MM.1S (cell line): ENCODE data around the gene ZSCAN25.

Source experiments
- DNase-seq: peaks from one replicate; pipeline ENCODE4 v3.0.0-alpha.2; 2015
- H2AFZ ChIP-seq: fragments of 300-600 bp; sonication (generic); 2 replicates; pipeline ENCODE4 v1.6.0; 2016; ENCODE audit warnings: antibody characterized with exemption, low read length
- H3F3A ChIP-seq: fragments of 300-600 bp; sonication (generic); 2 replicates; pipeline ENCODE4 v1.6.1; 2016; ENCODE audit warnings: mild to moderate bottlenecking, antibody characterized with exemption, low read length, moderate library complexity, mixed read lengths; ENCODE audit not compliant: insufficient read depth
- H3K27ac ChIP-seq: fragments of 300-600 bp; sonication (generic); 2 replicates; pipeline ENCODE4 v1.5.1; 2016; ENCODE audit warnings: mild to moderate bottlenecking, low read length
- H3K27me3 ChIP-seq: fragments of 300-600 bp; sonication (generic); replicated peaks from 2 replicates; pipeline ENCODE4 v1.6.0; 2016; ENCODE audit warnings: low read length; ENCODE audit not compliant: insufficient read depth
- H3K36me3 ChIP-seq: fragments of 300-600 bp; sonication (generic); replicated peaks from 2 replicates; pipeline ENCODE4 v1.6.1; 2016; ENCODE audit warnings: mild to moderate bottlenecking, low read length, mixed read lengths; ENCODE audit not compliant: insufficient read depth
- H3K4me1 ChIP-seq: fragments of 300-600 bp; sonication (generic); 2 replicates; pipeline ENCODE4 v1.6.1; 2016; ENCODE audit warnings: low read length, mixed read lengths
- H3K4me2 ChIP-seq: fragments of 300-600 bp; sonication (generic); 2 replicates; pipeline ENCODE4 v1.6.0; 2016; ENCODE audit warnings: low read depth, low read length
- H3K4me3 ChIP-seq: fragments of 300-600 bp; sonication (generic); 2 replicates; pipeline ENCODE4 v1.5.1; 2016; ENCODE audit warnings: low read length, mixed read lengths
- H3K79me2 ChIP-seq: fragments of 300-600 bp; sonication (generic); 2 replicates; pipeline ENCODE4 v1.6.1; 2016; ENCODE audit warnings: mixed run types, low read length, mixed read lengths
- H3K9ac ChIP-seq: fragments of 300-600 bp; sonication (generic); 2 replicates; pipeline ENCODE4 v1.6.1; 2016; ENCODE audit warnings: low read length, mixed read lengths
- H3K9me2 ChIP-seq: fragments of 300-600 bp; sonication (generic); replicated peaks from 2 replicates; pipeline ENCODE4 v1.6.1; 2016; ENCODE audit warnings: mild to moderate bottlenecking, low read length, mixed read lengths; ENCODE audit not compliant: insufficient read depth
- H3K9me3 ChIP-seq: fragments of 300-600 bp; sonication (generic); replicated peaks from 2 replicates; pipeline ENCODE4 v1.6.1; 2016; ENCODE audit warnings: mild to moderate bottlenecking, low read length, mixed read lengths; ENCODE audit not compliant: insufficient read depth
- H4K20me1 ChIP-seq: fragments of 300-600 bp; sonication (generic); 2 replicates; pipeline ENCODE4 v1.6.1; 2016; ENCODE audit warnings: mild to moderate bottlenecking, low read length, moderate library complexity, mixed read lengths; ENCODE audit not compliant: insufficient read depth
- EZH2 ChIP-seq: fragments of 300-600 bp; sonication (generic); optimal IDR thresholded peaks from 2 replicates; pipeline ENCODE3; 2017; ENCODE audit warnings: low read depth, mild to moderate bottlenecking, antibody characterized with exemption, low read length, mixed read lengths
- EZH2phosphoT487 ChIP-seq: fragments of 300-600 bp; sonication (generic); IDR thresholded peaks from 2 replicates; pipeline ENCODE4 v1.6.1; 2018; ENCODE audit warnings: antibody characterized with exemption, low read length
- TF ChIP-seq, protein P1 (sequence below): fragments of 300-600 bp; sonication (generic); IDR thresholded peaks from 2 replicates; pipeline ENCODE4 v1.5.1; 2016; ENCODE audit warnings: antibody characterized with exemption, low read length, mixed read lengths

Gene ZSCAN25

GRCh38 chr7:99588868-99589267 is 27.9 kb upstream of the ZSCAN25 start:
- no peak overlapping the region for H2AFZ ChIP-seq
- TF ChIP-seq, protein P1, sequence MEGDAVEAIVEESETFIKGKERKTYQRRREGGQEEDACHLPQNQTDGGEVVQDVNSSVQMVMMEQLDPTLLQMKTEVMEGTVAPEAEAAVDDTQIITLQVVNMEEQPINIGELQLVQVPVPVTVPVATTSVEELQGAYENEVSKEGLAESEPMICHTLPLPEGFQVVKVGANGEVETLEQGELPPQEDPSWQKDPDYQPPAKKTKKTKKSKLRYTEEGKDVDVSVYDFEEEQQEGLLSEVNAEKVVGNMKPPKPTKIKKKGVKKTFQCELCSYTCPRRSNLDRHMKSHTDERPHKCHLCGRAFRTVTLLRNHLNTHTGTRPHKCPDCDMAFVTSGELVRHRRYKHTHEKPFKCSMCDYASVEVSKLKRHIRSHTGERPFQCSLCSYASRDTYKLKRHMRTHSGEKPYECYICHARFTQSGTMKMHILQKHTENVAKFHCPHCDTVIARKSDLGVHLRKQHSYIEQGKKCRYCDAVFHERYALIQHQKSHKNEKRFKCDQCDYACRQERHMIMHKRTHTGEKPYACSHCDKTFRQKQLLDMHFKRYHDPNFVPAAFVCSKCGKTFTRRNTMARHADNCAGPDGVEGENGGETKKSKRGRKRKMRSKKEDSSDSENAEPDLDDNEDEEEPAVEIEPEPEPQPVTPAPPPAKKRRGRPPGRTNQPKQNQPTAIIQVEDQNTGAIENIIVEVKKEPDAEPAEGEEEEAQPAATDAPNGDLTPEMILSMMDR = no peak
- TF ChIP-seq EZH2 = no peak
- TF ChIP-seq EZH2phosphoT487 = no peak
- H3K9ac ChIP-seq = no peak overlapping the region
- H3K79me2 ChIP-seq = no peaks in the 10 kb centered on the region
- H3K27ac ChIP-seq = no peak overlapping the region
- H3K27me3 ChIP-seq = no peaks in the 10 kb centered on the region
- H3K4me1 ChIP-seq = no peaks in the 10 kb centered on the region
- no peak for DNase-seq
- no peak overlapping the region for H3K4me3 ChIP-seq
- no peak overlapping the region for H3K4me2 ChIP-seq
- H4K20me1 ChIP-seq = no peaks in the 10 kb centered on the region
- no peaks in the 10 kb centered on the region for H3K36me3 ChIP-seq
- no peaks in the 10 kb centered on the region for H3K9me2 ChIP-seq
- H3F3A ChIP-seq = no peaks in the 10 kb centered on the region
- H3K9me3 ChIP-seq = no peaks in the 10 kb centered on the region

- Histone ChIP-seq H3K4me1 (no peaks in the 10 kb centered on the region), H3K9me2 (no peaks in the 10 kb centered on the region), H3K27me3 (no peaks in the 10 kb centered on the region), H3K27ac (no peak overlapping the region), H2AFZ (no peak overlapping the region), H3K9ac (no peak overlapping the region), H4K20me1 (no peaks in the 10 kb centered on the region), H3K36me3 (no peaks in the 10 kb centered on the region), H3K4me2 (no peak overlapping the region), H3K79me2 (no peaks in the 10 kb centered on the region), H3K9me3 (no peaks in the 10 kb centered on the region), H3F3A (no peaks in the 10 kb centered on the region), H3K4me3 (no peak overlapping the region)
- TF ChIP-seq EZH2 = no peak
- TF ChIP-seq, protein P1 = no peak
- TF ChIP-seq EZH2phosphoT487 = no peak
- DNase-seq = no peak
Measured at GRCh38 chr7:99594948-99595745, 21.6 kb upstream of the ZSCAN25 start.

GRCh38 chr7:99596408-99596955 is 20.3 kb upstream of the ZSCAN25 start:
- TF ChIP-seq, protein P1 = no peak
- TF ChIP-seq EZH2 (no peak), EZH2phosphoT487 (no peak)
- Histone ChIP-seq H3K4me2 (no peak overlapping the region), H3K4me3 (no peak overlapping the region), H3K4me1 (no peaks in the 10 kb centered on the region), H4K20me1 (no peaks in the 10 kb centered on the region), H3K9me2 (no peaks in the 10 kb centered on the region), H2AFZ (no peak overlapping the region), H3K79me2 (no peaks in the 10 kb centered on the region), H3K9me3 (no peaks in the 10 kb centered on the region), H3F3A (no peaks in the 10 kb centered on the region), H3K36me3 (no peaks in the 10 kb centered on the region), H3K27ac (no peak overlapping the region), H3K9ac (no peak overlapping the region), H3K27me3 (no peaks in the 10 kb centered on the region)
- DNase-seq = no peak
